ENCODE data around the gene ATP5MC3. TPM values are rescaled to one million over a fixed set of nuclear protein-coding genes. Genes with fewer than 3 reads are reported as not detected.
A peak's percentile ranks its signal among the peaks of the same experiment; 100 is the strongest.

The ATP5MC3 gene
- total RNA-seq, 4 donors from 2014 or later: 145 to 385 (median 276) TPM

DNA sequence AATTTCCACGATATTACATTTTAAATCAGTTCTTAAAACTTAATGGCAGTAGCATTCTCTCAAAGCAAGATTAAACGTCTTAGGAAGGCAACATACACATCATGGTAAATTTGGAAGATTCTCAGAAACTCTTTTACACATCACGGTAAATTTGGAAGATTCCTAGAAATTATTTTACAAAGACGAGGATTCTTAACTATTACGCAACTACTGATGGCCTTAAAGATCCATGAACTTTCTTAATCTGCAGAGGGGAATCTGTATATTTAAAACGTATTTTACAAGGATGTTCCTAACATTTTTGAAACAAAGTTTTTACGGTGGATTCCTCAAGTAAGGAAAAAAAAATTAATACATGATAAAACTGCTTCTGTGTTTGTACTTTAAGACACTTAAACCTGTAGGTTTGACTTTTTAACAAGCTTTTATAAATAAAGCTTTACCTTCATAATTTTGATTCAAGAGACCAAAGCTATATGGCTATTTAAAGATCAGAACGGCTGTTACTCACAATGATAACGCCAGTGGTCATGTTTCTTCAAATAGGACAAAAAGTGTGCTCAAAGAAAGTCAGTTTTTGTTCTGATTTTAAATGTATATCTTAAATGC lies 15.2 kb downstream of the ATP5MC3 start:
- H3K36me3 ChIP-seq: no peaks in the 10 kb centered on the region
- H3K9me3 ChIP-seq: no peaks in the 10 kb centered on the region
- H3K27ac ChIP-seq: peak overlapping the region in 1 of 4 donors; percentile 94
- TF ChIP-seq POLR2A (IDR thresholded peaks at IDR 0.05): no peak
- intact Hi-C loops (cut with DNase I): no loop called here
- WGBS, 2 donors: 28 to 35% methylated on average over 9 of the region's 9 CpGs
- DNase-seq: no peak
- H3K27me3 ChIP-seq: no peaks in the 10 kb centered on the region
- peak overlapping the region in 2 of 4 donors; percentile 77 to 78 for H3K4me3 ChIP-seq
- peaks cover 0 to 30% (median 8%) of the 10 kb centered on the region in 3 donors for H3K4me1 ChIP-seq

DNA sequence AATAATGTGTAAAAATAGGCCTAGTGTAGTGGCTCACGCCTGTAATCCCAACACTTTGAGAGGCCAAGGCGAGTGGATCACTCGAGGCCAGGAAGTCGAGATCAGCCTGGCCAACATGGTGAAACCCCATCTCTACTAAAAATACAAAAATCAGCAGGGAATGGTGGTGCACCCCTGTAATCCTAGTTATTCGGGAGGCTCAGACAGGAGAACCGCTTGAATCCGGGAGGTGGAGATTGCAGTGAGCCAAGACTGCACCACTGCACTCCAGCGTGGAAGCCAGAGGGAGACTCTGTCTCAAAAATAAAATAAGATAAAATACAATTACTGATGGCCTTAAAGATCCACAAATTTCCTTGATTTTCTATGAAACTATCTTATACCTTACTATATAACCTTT lies 17.3 kb downstream of the ATP5MC3 start:
- intact Hi-C loops (cut with DNase I): no loop called here
- Histone ChIP-seq H3K4me3 (no peak overlapping the region), H3K36me3 (no peaks in the 10 kb centered on the region), H3K27ac (no peak overlapping the region), H3K27me3 (no peaks in the 10 kb centered on the region), H3K9me3 (no peaks in the 10 kb centered on the region), H3K4me1 (peaks cover 0 to 27% (median 4%) of the 10 kb centered on the region in 3 donors)
- TF ChIP-seq, protein P1, sequence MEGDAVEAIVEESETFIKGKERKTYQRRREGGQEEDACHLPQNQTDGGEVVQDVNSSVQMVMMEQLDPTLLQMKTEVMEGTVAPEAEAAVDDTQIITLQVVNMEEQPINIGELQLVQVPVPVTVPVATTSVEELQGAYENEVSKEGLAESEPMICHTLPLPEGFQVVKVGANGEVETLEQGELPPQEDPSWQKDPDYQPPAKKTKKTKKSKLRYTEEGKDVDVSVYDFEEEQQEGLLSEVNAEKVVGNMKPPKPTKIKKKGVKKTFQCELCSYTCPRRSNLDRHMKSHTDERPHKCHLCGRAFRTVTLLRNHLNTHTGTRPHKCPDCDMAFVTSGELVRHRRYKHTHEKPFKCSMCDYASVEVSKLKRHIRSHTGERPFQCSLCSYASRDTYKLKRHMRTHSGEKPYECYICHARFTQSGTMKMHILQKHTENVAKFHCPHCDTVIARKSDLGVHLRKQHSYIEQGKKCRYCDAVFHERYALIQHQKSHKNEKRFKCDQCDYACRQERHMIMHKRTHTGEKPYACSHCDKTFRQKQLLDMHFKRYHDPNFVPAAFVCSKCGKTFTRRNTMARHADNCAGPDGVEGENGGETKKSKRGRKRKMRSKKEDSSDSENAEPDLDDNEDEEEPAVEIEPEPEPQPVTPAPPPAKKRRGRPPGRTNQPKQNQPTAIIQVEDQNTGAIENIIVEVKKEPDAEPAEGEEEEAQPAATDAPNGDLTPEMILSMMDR (IDR thresholded peaks at IDR 0.05): no peak
- no peak for TF ChIP-seq POLR2A (IDR thresholded peaks at IDR 0.05)
- WGBS, 2 donors: 87 to 93% methylated on average over 8 of the region's 8 CpGs
- no peak for DNase-seq

DNA sequence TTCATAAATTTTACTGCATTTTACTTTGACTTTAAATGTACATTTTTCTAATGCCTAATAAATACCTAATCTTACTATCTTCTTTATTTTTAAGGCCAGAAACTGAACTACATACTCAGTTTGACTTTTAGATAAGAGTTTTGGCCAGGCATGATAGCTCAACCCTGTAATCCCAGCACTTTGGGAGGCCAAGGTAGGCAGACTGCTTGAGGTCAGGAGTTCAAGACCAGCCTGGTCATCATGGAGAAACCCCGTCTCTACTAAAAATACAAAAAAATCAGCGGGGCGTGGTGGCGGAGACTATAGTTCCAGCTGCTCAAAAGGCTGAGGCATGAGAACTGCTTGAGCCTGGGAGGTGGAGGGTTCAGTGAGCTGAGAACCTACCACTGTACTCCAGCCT lies 22.6 kb downstream of the ATP5MC3 start:
- Histone ChIP-seq H3K36me3 (no peaks in the 10 kb centered on the region), H3K9me3 (no peaks in the 10 kb centered on the region), H3K4me3 (no peak overlapping the region), H3K27ac (no peak overlapping the region), H3K27me3 (no peaks in the 10 kb centered on the region), H3K4me1 (peaks cover 0 to 10% (median 0%) of the 10 kb centered on the region in 3 donors)
- intact Hi-C loops (cut with DNase I): no loop called here
- 92 to 95% methylated on average over 4 of the region's 4 CpGs for WGBS, 2 donors
- TF ChIP-seq POLR2A (IDR thresholded peaks at IDR 0.05): no peak
- TF ChIP-seq, protein P1 (IDR thresholded peaks at IDR 0.05): no peak
- DNase-seq: no peak

DNA sequence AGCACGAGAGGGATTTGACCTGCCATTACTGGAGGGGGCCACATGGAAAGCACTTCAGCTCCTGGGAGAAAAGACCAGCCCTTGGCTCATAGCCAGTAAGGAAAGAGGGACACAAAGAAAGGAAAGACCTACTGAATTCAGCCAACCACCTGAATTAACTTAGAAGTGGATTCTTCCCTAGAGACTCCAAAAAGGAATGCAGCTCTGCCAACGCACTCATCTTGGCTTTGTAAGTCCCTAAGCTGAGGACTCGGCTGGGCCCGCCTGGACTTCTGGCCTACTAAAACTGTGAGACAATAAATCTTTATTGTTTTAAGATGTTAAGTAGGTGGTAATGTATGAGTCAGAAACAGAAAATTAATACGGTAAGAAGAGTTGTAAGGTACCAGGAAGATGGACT lies 25.0 kb downstream of the ATP5MC3 start:
- Histone ChIP-seq H3K4me3 (no peak overlapping the region), H3K27ac (no peak overlapping the region), H3K36me3 (no peaks in the 10 kb centered on the region), H3K27me3 (no peaks in the 10 kb centered on the region), H3K4me1 (peaks cover 0 to 26% (median 0%) of the 10 kb centered on the region in 3 donors), H3K9me3 (no peaks in the 10 kb centered on the region)
- DNase-seq: no peak
- TF ChIP-seq, protein P1 (IDR thresholded peaks at IDR 0.05): no peak
- TF ChIP-seq POLR2A (IDR thresholded peaks at IDR 0.05): no peak
- intact Hi-C loops (cut with DNase I): no loop called here
- WGBS, 2 donors: 40 to 70% methylated on average over 5 of the region's 5 CpGs

DNA sequence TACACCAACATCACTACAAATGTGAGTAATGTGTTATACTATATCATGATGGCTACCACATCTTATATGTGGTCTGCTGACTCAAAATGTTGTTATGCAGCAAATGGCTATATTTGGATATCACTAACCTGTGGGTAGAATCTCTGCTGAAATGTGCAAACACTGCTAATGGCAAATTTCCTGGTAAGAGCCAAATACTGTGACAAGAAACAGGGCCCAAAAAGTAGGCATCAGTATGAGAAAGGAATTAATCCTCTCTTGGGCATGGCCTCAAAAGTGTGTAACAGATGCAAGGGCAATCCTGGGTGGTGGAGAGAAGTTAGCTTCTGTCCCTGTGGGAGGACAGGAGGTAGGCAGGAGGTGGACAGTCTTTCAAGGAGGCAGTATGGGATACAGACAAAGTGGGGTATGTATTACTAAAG lies 26.8 kb downstream of the ATP5MC3 start:
- Histone ChIP-seq H3K4me3 (no peak overlapping the region), H3K36me3 (peaks cover 0 to 10% (median 0%) of the 10 kb centered on the region in 3 donors), H3K4me1 (peaks cover 0 to 30% (median 0%) of the 10 kb centered on the region in 3 donors), H3K9me3 (no peaks in the 10 kb centered on the region), H3K27me3 (no peaks in the 10 kb centered on the region), H3K27ac (no peak overlapping the region)
- TF ChIP-seq POLR2A (IDR thresholded peaks at IDR 0.05): no peak
- TF ChIP-seq, protein P1 (IDR thresholded peaks at IDR 0.05): no peak
- DNase-seq: no peak
- intact Hi-C loops (cut with DNase I): no loop called here
